ENCODE measurements around the gene PLPP3. TPM values are rescaled to one million over a fixed set of nuclear protein-coding genes. Genes with fewer than 3 reads are reported as not detected.

Gene PLPP3
- total RNA-seq, 6 donors from 2014 or later = 30.7 to 117 (median 55.5) TPM

- DNase-seq (no peak), ATAC-seq (ENCODE audit: low FRiP score in 2 of 2) (no peak)
- no peaks in the 10 kb centered on the region for H3K27me3 ChIP-seq
- no peak for TF ChIP-seq EP300 (IDR thresholded peaks at IDR 0.05)
- TF ChIP-seq POLR2A (IDR thresholded peaks at IDR 0.05) = no peak
- no peak for TF ChIP-seq CTCF (IDR thresholded peaks at IDR 0.05)
- no peak for TF ChIP-seq POLR2AphosphoS5 (IDR thresholded peaks at IDR 0.05)
- H3K4me1 ChIP-seq = peaks cover 0 to 15% (median 8%) of the 10 kb centered on the region in 4 donors
- no peak overlapping the region for H3K4me3 ChIP-seq
- H3K27ac ChIP-seq = no peak overlapping the region
- WGBS, 2 donors = 87% methylated on average over 3 of the region's 3 CpGs
- H3K36me3 ChIP-seq = no peaks in the 10 kb centered on the region
- H3K9me3 ChIP-seq = no peaks in the 10 kb centered on the region
Measured at GRCh38 chr1:56462209-56462608, 117.2 kb downstream of the PLPP3 start.

- 67 to 74% methylated on average over 12 of the region's 12 CpGs for WGBS, 2 donors
- no peak for TF ChIP-seq CTCF (IDR thresholded peaks at IDR 0.05)
- no peak for TF ChIP-seq EP300 (IDR thresholded peaks at IDR 0.05)
- no peak for TF ChIP-seq POLR2AphosphoS5 (IDR thresholded peaks at IDR 0.05)
- no peak for TF ChIP-seq POLR2A (IDR thresholded peaks at IDR 0.05)
Measured at GRCh38 chr1:56461158-56462127, 117.9 kb downstream of the PLPP3 start.

GRCh38 chr1:56459260-56459659 lies 120.1 kb downstream of the PLPP3 start:
- no peak for TF ChIP-seq POLR2A (IDR thresholded peaks at IDR 0.05)
- no peak for TF ChIP-seq POLR2AphosphoS5 (IDR thresholded peaks at IDR 0.05)
- TF ChIP-seq CTCF (IDR thresholded peaks at IDR 0.05) = no peak
- no peak for TF ChIP-seq EP300 (IDR thresholded peaks at IDR 0.05)
- no peak for ATAC-seq (ENCODE audit: low FRiP score in 2 of 2)

More at GRCh38 chr1:56461158-56462127, 117.9 kb downstream of the PLPP3 start:
- Histone ChIP-seq H3K27me3 (no peaks in the 10 kb centered on the region), H3K4me3 (no peak overlapping the region), H3K9me3 (no peaks in the 10 kb centered on the region), H3K4me1 (peaks cover 0 to 9% (median 6%) of the 10 kb centered on the region in 4 donors), H3K36me3 (no peaks in the 10 kb centered on the region), H3K27ac (no peak overlapping the region)
- no peak for DNase-seq
- no peak for ATAC-seq (ENCODE audit: low FRiP score in 2 of 2)

GRCh38 chr1:56457756-56458375 lies 121.5 kb downstream of the PLPP3 start:
- Histone ChIP-seq H3K4me1 (peaks cover 0 to 9% (median 4%) of the 10 kb centered on the region in 4 donors), H3K36me3 (no peaks in the 10 kb centered on the region), H3K27ac (no peak overlapping the region), H3K4me3 (no peak overlapping the region), H3K9me3 (no peaks in the 10 kb centered on the region), H3K27me3 (no peaks in the 10 kb centered on the region)
- TF ChIP-seq EP300 (IDR thresholded peaks at IDR 0.05) (no peak), POLR2A (IDR thresholded peaks at IDR 0.05) (no peak), CTCF (IDR thresholded peaks at IDR 0.05) (no peak), POLR2AphosphoS5 (IDR thresholded peaks at IDR 0.05) (no peak)
- DNase-seq (no peak), ATAC-seq (ENCODE audit: low FRiP score in 2 of 2) (no peak)
- WGBS, 2 donors = 81 to 86% methylated on average over 10 of the region's 10 CpGs

More at GRCh38 chr1:56459260-56459659, 120.1 kb downstream of the PLPP3 start:
- H3K9me3 ChIP-seq = no peaks in the 10 kb centered on the region
- no peaks in the 10 kb centered on the region for H3K36me3 ChIP-seq
- H3K4me3 ChIP-seq = no peak overlapping the region
- WGBS, 2 donors = 93 to 99% methylated on average over 3 to 4 of the region's 4 CpGs
- DNase-seq = no peak
- H3K27ac ChIP-seq = no peak overlapping the region
- no peaks in the 10 kb centered on the region for H3K27me3 ChIP-seq
- peaks cover 0 to 9% (median 0%) of the 10 kb centered on the region in 4 donors for H3K4me1 ChIP-seq
